Endothelial cell of umbilical vein (primary cell): ENCODE results near the gene MBOAT1. TPM values are rescaled to one million over a fixed set of nuclear protein-coding genes. Genes with fewer than 3 reads are reported as not detected.

Source experiments
- BruUV-seq: library from RNA; stranded (reverse); fragments of 400-500 nt; replicated peaks from 2 replicates; lab custom pipeline; 2021; lab: Mats Ljungman, UMichigan
- CTCF ChIA-PET: fragments of 300-600, 350-600 bp; sonication (Branson Sonifier 250); formaldehyde crosslinking; loops from one replicate; lab custom pipeline; 2021; ENCODE audit warnings: antibody characterized with exemption, inconsistent platforms; lab: Charles Lee
- POLR2A ChIA-PET: fragments of 300-600, 350-600 bp; sonication (Branson Sonifier 250); formaldehyde crosslinking; loops from one replicate; lab custom pipeline; 2021; ENCODE audit warnings: antibody characterized with exemption, inconsistent platforms; lab: Charles Lee
- DNase-seq: peaks from one replicate; pipeline ENCODE4 v3.0.0-alpha.2; 2011; ENCODE audit warnings: low read depth, low spot score
- FAIRE-seq: peaks from 2 replicates; lab custom pipeline; 2011; peaks lifted over from hg19 to GRCh38; lab: Jason Lieb, UNC
- H2AFZ ChIP-seq: 2 replicates; pipeline ENCODE4 v1.6.0; 2012; ENCODE audit warnings: low read depth, low read length, control low read depth, inconsistent platforms
- H3K27ac ChIP-seq: 2 replicates; pipeline ENCODE4 v1.5.1; 2011; ENCODE audit warnings: low read depth, mild to moderate bottlenecking, control low read depth, low read length, moderate library complexity; ENCODE audit not compliant: insufficient read depth
- H3K27me3 ChIP-seq, 2 experiments: 2 replicates each; pipeline versions ENCODE4 v1.6.0 to v1.6.1; 2011; ENCODE audit warnings: low read length in 2 of 2, mixed read lengths in 1 of 2; ENCODE audit not compliant: control insufficient read depth in 2 of 2, insufficient read depth in 2 of 2
- H3K36me3 ChIP-seq, 2 experiments: 2 replicates in 1 of 2; 3 replicates in 1 of 2; pipeline ENCODE4 v1.5.1; 2011; ENCODE audit warnings: low read length in 2 of 2, mild to moderate bottlenecking in 1 of 2, moderate library complexity in 1 of 2; ENCODE audit not compliant: control insufficient read depth in 2 of 2, insufficient read depth in 2 of 2; ENCODE audit errors: extremely low read depth in 1 of 2
- H3K4me1 ChIP-seq: 3 replicates; pipeline ENCODE4 v1.5.1; 2011; ENCODE audit warnings: mild to moderate bottlenecking, low read length; ENCODE audit not compliant: control insufficient read depth, insufficient read depth; ENCODE audit errors: extremely low read depth
- H3K4me2 ChIP-seq: 2 replicates; pipeline ENCODE4 v1.6.1; 2011; ENCODE audit warnings: low read length, control low read depth, mixed read lengths; ENCODE audit not compliant: insufficient read depth
- H3K4me3 ChIP-seq, 3 experiments: fragments of 200-600 bp in 1 of 3; sonication (generic), shearing (Covaris generic) in 1 of 3; replicated peaks in 1 of 3; 2 replicates each; pipeline ENCODE4 v1.5.1; 2011 to 2016; ENCODE audit warnings: control low read depth in 3 of 3, low read length in 3 of 3, mild to moderate bottlenecking in 2 of 3, inconsistent platforms in 1 of 3, low read depth in 1 of 3, moderate library complexity in 1 of 3; ENCODE audit not compliant: insufficient read depth in 1 of 3
- H3K79me2 ChIP-seq: 2 replicates; pipeline ENCODE4 v1.6.0; 2012; ENCODE audit warnings: low read length, inconsistent platforms; ENCODE audit not compliant: control insufficient read depth, insufficient read depth
- H3K9ac ChIP-seq: replicated peaks from 2 replicates; pipeline ENCODE3; 2011; ENCODE audit warnings: low read length, control low read depth; ENCODE audit not compliant: insufficient read depth; ENCODE audit errors: extremely low read depth
- H3K9me1 ChIP-seq: replicated peaks from 3 replicates; pipeline ENCODE4 v1.6.0; 2011; ENCODE audit warnings: mild to moderate bottlenecking, low read length; ENCODE audit not compliant: control insufficient read depth, insufficient read depth; ENCODE audit errors: extremely low read depth
- H3K9me3 ChIP-seq: replicated peaks from 2 replicates; pipeline ENCODE4 v1.5.1; 2012; ENCODE audit warnings: low read length, inconsistent platforms; ENCODE audit not compliant: control insufficient read depth, insufficient read depth
- H4K20me1 ChIP-seq: replicated peaks from 2 replicates; pipeline ENCODE3; 2011; ENCODE audit warnings: mild to moderate bottlenecking, low read length; ENCODE audit not compliant: control insufficient read depth, insufficient read depth; ENCODE audit errors: extremely low read depth
- EZH2 ChIP-seq: IDR thresholded peaks from 2 replicates; pipeline ENCODE4 v1.6.1; 2012; ENCODE audit warnings: borderline replicate concordance, low read depth, mild to moderate bottlenecking, moderate library complexity, low read length, inconsistent platforms; ENCODE audit not compliant: severe bottlenecking
- FOS ChIP-seq: IDR thresholded peaks from 2 replicates; pipeline ENCODE4 v1.6.1; 2011; ENCODE audit warnings: mild to moderate bottlenecking, low read length, moderate library complexity, borderline replicate concordance; ENCODE audit not compliant: insufficient read depth
- MYC ChIP-seq: IDR thresholded peaks from one replicate; pipeline ENCODE4 v1.6.1; 2011; ENCODE audit warnings: mild to moderate bottlenecking, low read depth, low read length
- POLR2A ChIP-seq: IDR thresholded peaks from 2 replicates; pipeline ENCODE4 v1.6.1; 2012; ENCODE audit warnings: low read depth, mild to moderate bottlenecking, control low read depth, low read length
- POLR2AphosphoS5 ChIP-seq: IDR thresholded peaks from 2 replicates; pipeline ENCODE4 v1.6.1; 2012; ENCODE audit warnings: low read depth, mild to moderate bottlenecking, control low read depth, low read length, moderate library complexity; ENCODE audit not compliant: insufficient read depth
- dilution Hi-C: fragments of 300-500 bp; cut with MboI; formaldehyde crosslinking; loops from one replicate; pipeline ENCODE4 v1.15.0; 2019; ENCODE audit warnings: low sequenced_read_pairs; ENCODE audit not compliant: extremely low pct_ligation_motif_present
- intact Hi-C: fragments of 100-400 bp; cut with micrococcal nuclease; formaldehyde crosslinking; loops from one replicate; pipeline ENCODE4 v1.10.0; 2022
- polyA plus RNA-seq, 4 experiments: library from polyadenylated mRNA; depleted of rRNA in 3 of 4; stranded (reverse) in 3 of 4; unstranded in 1 of 4; fragments of >200 nt; gene quantifications; 2 replicates each; pipeline versions ENCODE4 v1.2.1 to v1.2.3, GENCODE V29; 2011 to 2012; ENCODE audit warnings: missing spikeins in 1 of 4
- total RNA-seq: library from RNA; stranded (reverse); gene quantifications from 2 replicates; pipeline ENCODE4 v1.2.3, GENCODE V29; 2021
- TF ChIP-seq, protein P1 (sequence below), 2 donors: IDR thresholded peaks; 1 replicate in 1 of 2; 2 replicates in 1 of 2; pipeline ENCODE4 v1.5.1; 2011; ENCODE audit warnings: low read length in 2 of 2, mild to moderate bottlenecking in 2 of 2, moderate library complexity in 2 of 2, control low read depth in 1 of 2, inconsistent platforms in 1 of 2, low read depth in 1 of 2; ENCODE audit not compliant: insufficient read depth in 1 of 2; ENCODE audit errors: extremely low read depth in 1 of 2

MBOAT1 gene
- total and polyA plus RNA-seq, 2 donors (not counting 3 experiments of a cell fraction or from before 2014, with no cell fraction given), result 2.1 to 5.4 TPM

DNA sequence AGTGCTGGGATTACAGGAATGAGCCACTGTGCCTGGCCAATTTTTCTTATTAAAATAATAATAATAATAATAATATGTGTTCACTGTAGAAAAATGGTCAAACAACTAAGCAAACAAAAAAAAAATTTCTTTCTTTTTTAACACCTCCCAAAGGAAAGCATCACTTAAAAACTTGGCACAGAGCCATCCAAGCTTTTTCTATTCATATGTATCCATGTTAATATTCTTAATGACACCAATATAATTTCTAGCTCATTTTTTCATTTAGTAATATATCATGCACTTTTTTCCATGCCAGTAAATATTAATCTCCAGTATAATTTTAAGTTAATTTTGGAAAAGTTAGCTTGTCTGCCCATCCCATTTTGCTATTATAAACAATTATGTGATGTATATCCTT is 101.8 kb downstream of the MBOAT1 start:
- intact Hi-C loops (no loop called here), dilution Hi-C loops (no loop called here)
- no peak for TF ChIP-seq POLR2A
- no peak for TF ChIP-seq MYC
- no peak for TF ChIP-seq POLR2AphosphoS5
- no peak for TF ChIP-seq EZH2
- no peak for TF ChIP-seq FOS
- TF ChIP-seq, protein P1, sequence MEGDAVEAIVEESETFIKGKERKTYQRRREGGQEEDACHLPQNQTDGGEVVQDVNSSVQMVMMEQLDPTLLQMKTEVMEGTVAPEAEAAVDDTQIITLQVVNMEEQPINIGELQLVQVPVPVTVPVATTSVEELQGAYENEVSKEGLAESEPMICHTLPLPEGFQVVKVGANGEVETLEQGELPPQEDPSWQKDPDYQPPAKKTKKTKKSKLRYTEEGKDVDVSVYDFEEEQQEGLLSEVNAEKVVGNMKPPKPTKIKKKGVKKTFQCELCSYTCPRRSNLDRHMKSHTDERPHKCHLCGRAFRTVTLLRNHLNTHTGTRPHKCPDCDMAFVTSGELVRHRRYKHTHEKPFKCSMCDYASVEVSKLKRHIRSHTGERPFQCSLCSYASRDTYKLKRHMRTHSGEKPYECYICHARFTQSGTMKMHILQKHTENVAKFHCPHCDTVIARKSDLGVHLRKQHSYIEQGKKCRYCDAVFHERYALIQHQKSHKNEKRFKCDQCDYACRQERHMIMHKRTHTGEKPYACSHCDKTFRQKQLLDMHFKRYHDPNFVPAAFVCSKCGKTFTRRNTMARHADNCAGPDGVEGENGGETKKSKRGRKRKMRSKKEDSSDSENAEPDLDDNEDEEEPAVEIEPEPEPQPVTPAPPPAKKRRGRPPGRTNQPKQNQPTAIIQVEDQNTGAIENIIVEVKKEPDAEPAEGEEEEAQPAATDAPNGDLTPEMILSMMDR (IDR thresholded peaks at IDR 0.05; ENCODE audit: extremely low read depth in 1 of 2, insufficient read depth in 1 of 2, low read depth in 1 of 2, low read length in 2 of 2), result no peak
- H3K4me1 ChIP-seq, result no peaks in the 10 kb centered on the region
- H3K79me2 ChIP-seq, result no peaks in the 10 kb centered on the region
- H3K9ac ChIP-seq, result no peak overlapping the region
- H3K36me3 ChIP-seq, result no peaks in the 10 kb centered on the region
- POLR2A ChIA-PET, result no interaction called here
- H3K9me3 ChIP-seq, result no peaks in the 10 kb centered on the region
- H3K27me3 ChIP-seq, result no peaks in the 10 kb centered on the region
- H3K4me3 ChIP-seq, result no peak overlapping the region
- no peak for FAIRE-seq
- no peak for DNase-seq
- no peak overlapping the region for H3K4me2 ChIP-seq
- no peak overlapping the region for H3K27ac ChIP-seq
- CTCF ChIA-PET, result interaction anchor here (0.6 to 2.4 kb wide), 3 partner anchors 16 to 48 kb away, joined by 3 to 17 read pairs (median 3); no protein-coding TSS in a partner anchor
- H4K20me1 ChIP-seq, result no peaks in the 10 kb centered on the region
- H2AFZ ChIP-seq, result no peak overlapping the region
- no TSS peak for BruUV-seq
- H3K9me1 ChIP-seq, result no peaks in the 10 kb centered on the region

DNA sequence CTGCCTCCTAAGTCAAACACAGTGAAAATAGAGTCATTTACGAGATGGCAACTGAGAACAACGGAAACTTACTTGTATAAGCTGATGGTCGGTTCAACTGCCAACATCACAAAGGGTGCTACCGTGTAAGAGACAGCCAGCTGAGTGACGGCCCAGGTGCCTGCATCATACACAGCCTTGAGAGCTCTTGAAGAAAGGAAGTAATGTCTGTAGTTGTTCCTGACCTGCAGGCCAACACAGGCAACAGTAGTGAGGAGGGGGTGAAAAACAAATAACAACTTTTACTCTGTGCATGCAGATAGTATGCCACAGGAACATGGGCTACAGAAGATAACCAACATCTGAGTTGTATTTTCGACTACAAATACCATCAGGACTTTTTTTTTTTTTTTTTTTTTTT is 102.7 kb downstream of the MBOAT1 start:
- dilution Hi-C loops, result no loop called here
- Histone ChIP-seq H3K4me2 (no peak overlapping the region), H2AFZ (no peak overlapping the region), H3K27ac (no peak overlapping the region), H3K9me3 (no peaks in the 10 kb centered on the region), H3K9me1 (no peaks in the 10 kb centered on the region), H3K27me3 (no peaks in the 10 kb centered on the region), H3K4me1 (no peaks in the 10 kb centered on the region), H3K36me3 (no peaks in the 10 kb centered on the region), H3K9ac (no peak overlapping the region), H3K79me2 (no peaks in the 10 kb centered on the region), H4K20me1 (no peaks in the 10 kb centered on the region), H3K4me3 (no peak overlapping the region)
- POLR2A ChIA-PET, result no interaction called here
- CTCF ChIA-PET, result interaction anchor here (0.6 to 2.4 kb wide), 3 partner anchors 17 to 47 kb away, joined by 3 to 17 read pairs (median 3); no protein-coding TSS in a partner anchor
- DNase-seq (no peak), FAIRE-seq (no peak)
- intact Hi-C loops, result no loop called here
- BruUV-seq, result no TSS peak
- no peak for TF ChIP-seq FOS
